Measurements from ENCODE around the gene ABCB8.

The ABCB8 gene

GRCh38 chr7:151012911-151013347 is 15.3 kb upstream of the ABCB8 start:
- Histone ChIP-seq H3K4me3 (no peak overlapping the region), H3K36me3 (peaks cover 7% of the 10 kb centered on the region; the same call in 1 of the 2 replicates), H3K27ac (no peak overlapping the region), H3K27me3 (no peaks in the 10 kb centered on the region), H3K4me2 (peak overlapping the region; percentile 59), H3K4me1 (peaks cover 90% of the 10 kb centered on the region), H3K9ac (no peak overlapping the region), H3K9me3 (no peaks in the 10 kb centered on the region), H4K20me1 (no peaks in the 10 kb centered on the region)
- no peak for TF ChIP-seq Cebpa-rat (IDR thresholded peaks at IDR 0.05)

GRCh38 chr7:151013356-151013732 is 14.9 kb upstream of the ABCB8 start:
- no peak overlapping the region for H3K4me3 ChIP-seq
- no peaks in the 10 kb centered on the region for H3K9me3 ChIP-seq
- no peaks in the 10 kb centered on the region for H4K20me1 ChIP-seq
- H3K36me3 ChIP-seq: peaks cover 7% of the 10 kb centered on the region; the same call in 1 of the 2 replicates
- H3K9ac ChIP-seq: no peak overlapping the region
- no peak for TF ChIP-seq Cebpa-rat (IDR thresholded peaks at IDR 0.05)
- peak overlapping the region; percentile 59 for H3K4me2 ChIP-seq
- peaks cover 90% of the 10 kb centered on the region for H3K4me1 ChIP-seq
- 0 out of 2 replicates have a peak, but pooled peaks cover under 1% of the 10 kb centered on the region for H3K27me3 ChIP-seq
- no peak overlapping the region for H3K27ac ChIP-seq

- no peaks in the 10 kb centered on the region for H3K9me3 ChIP-seq
- H3K27ac ChIP-seq: 0 out of 2 replicates have a peak overlapping the region, but pooled peaks have one; percentile 18
- peaks cover 6% of the 10 kb centered on the region for H3K27me3 ChIP-seq
- no peaks in the 10 kb centered on the region for H4K20me1 ChIP-seq
- peaks cover 7% of the 10 kb centered on the region; the same call in 1 of the 2 replicates for H3K36me3 ChIP-seq
- peaks cover 90% of the 10 kb centered on the region for H3K4me1 ChIP-seq
- H3K4me2 ChIP-seq: peak overlapping the region; percentile 59
- no peak overlapping the region for H3K4me3 ChIP-seq
- no peak for TF ChIP-seq Cebpa-rat (IDR thresholded peaks at IDR 0.05)
- no peak overlapping the region for H3K9ac ChIP-seq
Measured at GRCh38 chr7:151013733-151014497, 14.3 kb upstream of the ABCB8 start.

GRCh38 chr7:151014950-151015349 is 13.3 kb upstream of the ABCB8 start:
- Histone ChIP-seq H3K4me3 (no peak overlapping the region), H3K9ac (no peak overlapping the region), H3K4me1 (peaks cover 90% of the 10 kb centered on the region), H3K27ac (no peak overlapping the region), H3K9me3 (no peaks in the 10 kb centered on the region), H3K27me3 (peaks cover 14% of the 10 kb centered on the region), H3K36me3 (peaks cover 7% of the 10 kb centered on the region; the same call in 1 of the 2 replicates), H3K4me2 (peak overlapping the region; percentile 6; the same call in 1 of the 2 replicates), H4K20me1 (no peaks in the 10 kb centered on the region)
- TF ChIP-seq Cebpa-rat (IDR thresholded peaks at IDR 0.05): no peak

- Histone ChIP-seq H3K27me3 (peaks cover 14% of the 10 kb centered on the region), H3K27ac (no peak overlapping the region)
Measured at GRCh38 chr7:151015967-151016366, 12.3 kb upstream of the ABCB8 start.

GRCh38 chr7:151016505-151016904 is 11.7 kb upstream of the ABCB8 start:
- Histone ChIP-seq H3K9ac (no peak overlapping the region), H3K4me3 (no peak overlapping the region), H3K9me3 (no peaks in the 10 kb centered on the region), H3K4me1 (peaks cover 87% of the 10 kb centered on the region), H4K20me1 (no peaks in the 10 kb centered on the region), H3K27ac (no peak overlapping the region), H3K36me3 (peaks cover 7% of the 10 kb centered on the region; the same call in 1 of the 2 replicates), H3K4me2 (peak overlapping the region; percentile 100), H3K27me3 (peaks cover 14% of the 10 kb centered on the region)
- no peak for TF ChIP-seq Cebpa-rat (IDR thresholded peaks at IDR 0.05)

More at GRCh38 chr7:151015967-151016366, 12.3 kb upstream of the ABCB8 start:
- H3K4me2 ChIP-seq: no peak overlapping the region
- TF ChIP-seq Cebpa-rat (IDR thresholded peaks at IDR 0.05): no peak
- H3K4me1 ChIP-seq: peaks cover 90% of the 10 kb centered on the region
- H4K20me1 ChIP-seq: no peaks in the 10 kb centered on the region
- no peak overlapping the region for H3K9ac ChIP-seq
- H3K4me3 ChIP-seq: no peak overlapping the region
- H3K36me3 ChIP-seq: peaks cover 7% of the 10 kb centered on the region; the same call in 1 of the 2 replicates
- no peaks in the 10 kb centered on the region for H3K9me3 ChIP-seq

GRCh38 chr7:151016942-151017341 is 11.3 kb upstream of the ABCB8 start:
- peak overlapping the region; percentile 68 for H3K4me3 ChIP-seq
- H3K4me2 ChIP-seq: peak overlapping the region; percentile 100
- H3K36me3 ChIP-seq: peaks cover 7% of the 10 kb centered on the region; the same call in 1 of the 2 replicates
- TF ChIP-seq Cebpa-rat (IDR thresholded peaks at IDR 0.05): no peak
- peaks cover 14% of the 10 kb centered on the region for H3K27me3 ChIP-seq
- no peak overlapping the region for H3K9ac ChIP-seq
- no peaks in the 10 kb centered on the region for H3K9me3 ChIP-seq
- H3K4me1 ChIP-seq: peaks cover 83% of the 10 kb centered on the region
- H3K27ac ChIP-seq: no peak overlapping the region
- H4K20me1 ChIP-seq: no peaks in the 10 kb centered on the region

GRCh38 chr7:151017370-151017952 is 10.8 kb upstream of the ABCB8 start:
- Histone ChIP-seq H3K9me3 (no peaks in the 10 kb centered on the region), H3K27ac (peak overlapping the region; percentile 57), H3K27me3 (peaks cover 14% of the 10 kb centered on the region), H3K4me3 (peak overlapping the region; percentile 68), H4K20me1 (no peaks in the 10 kb centered on the region), H3K4me1 (peaks cover 78% of the 10 kb centered on the region), H3K36me3 (peaks cover 7% of the 10 kb centered on the region; the same call in 1 of the 2 replicates), H3K4me2 (peak overlapping the region; percentile 100), H3K9ac (peak overlapping the region; percentile 73)
- TF ChIP-seq Cebpa-rat (IDR thresholded peaks at IDR 0.05): no peak

- Histone ChIP-seq H3K9me3 (no peaks in the 10 kb centered on the region), H4K20me1 (no peaks in the 10 kb centered on the region), H3K4me2 (peak overlapping the region; percentile 100), H3K4me3 (peak overlapping the region; percentile 68), H3K9ac (peak overlapping the region; percentile 73), H3K27me3 (peaks cover 14% of the 10 kb centered on the region), H3K36me3 (peaks cover 7% of the 10 kb centered on the region; the same call in 1 of the 2 replicates), H3K27ac (peak overlapping the region; percentile 57), H3K4me1 (peaks cover 76% of the 10 kb centered on the region)
- TF ChIP-seq Cebpa-rat (IDR thresholded peaks at IDR 0.05): no peak
Measured at GRCh38 chr7:151017953-151018420, 10.3 kb upstream of the ABCB8 start.
